Upper lobe of right lung (tissue), 1 donor: ENCODE measurements around the gene DIPK1B. TPM values are rescaled to one million over a fixed set of nuclear protein-coding genes. Genes with fewer than 3 reads are reported as not detected.
A peak's percentile ranks its signal among the peaks of the same experiment; 100 is the strongest.
"Not testable (repeated sequence)": the region's sequence is repeated elsewhere in the genome, so short reads cannot be mapped to it uniquely, and the experiment has no call there.

Experiments used
- ATAC-seq: fragments of 200-7000 bp; cut with Tn5 transposase; one replicate; pipeline ENCODE4 v1.9.1; 2020; ENCODE audit warnings: mild to moderate bottlenecking, moderate library complexity
- DNase-seq: peaks from one replicate; pipeline ENCODE4 v3.0.0-alpha.2; 2020
- H3K27ac ChIP-seq: fragments of 200-600 bp; one replicate; pipeline ENCODE4 v1.8.0; 2022
- H3K27me3 ChIP-seq: fragments of 200-600 bp; one replicate; pipeline ENCODE4 v1.8.0; 2022; ENCODE audit warnings: mild to moderate bottlenecking
- H3K36me3 ChIP-seq: fragments of 200-600 bp; one replicate; pipeline ENCODE4 v1.8.0; 2022
- H3K4me1 ChIP-seq: fragments of 200-600 bp; one replicate; pipeline ENCODE4 v1.8.0; 2022
- H3K4me3 ChIP-seq: fragments of 200-600 bp; one replicate; pipeline ENCODE4 v1.8.0; 2022; ENCODE audit warnings: mild to moderate bottlenecking
- H3K9me3 ChIP-seq: fragments of 200-600 bp; one replicate; pipeline ENCODE4 v1.8.0; 2022
- intact Hi-C: fragments of 100-400 bp; cut with DNase I; formaldehyde crosslinking; loops from one replicate; pipeline ENCODE4 v1.11.0; 2022
- total RNA-seq: library from RNA; stranded (reverse); fragmentation: NEBNext Ultra II Directional; extraction: Animal tissue kit (Norgen Biotek cat#: 25700); gene quantifications from one replicate; pipeline ENCODE4 v1.2.1, GENCODE V29; 2021
- TF ChIP-seq, protein P1 (sequence below): fragments of 200-600 bp; IDR thresholded peaks from one replicate; pipeline ENCODE4 v1.8.0; 2022; ENCODE audit warnings: antibody characterized with exemption
- donor health status: DM: no; HTN: yes; CAD: no; lungs with severe emphysema.

The DIPK1B gene
- total RNA-seq, 1 donor from 2014 or later: 17.7 TPM

DNA sequence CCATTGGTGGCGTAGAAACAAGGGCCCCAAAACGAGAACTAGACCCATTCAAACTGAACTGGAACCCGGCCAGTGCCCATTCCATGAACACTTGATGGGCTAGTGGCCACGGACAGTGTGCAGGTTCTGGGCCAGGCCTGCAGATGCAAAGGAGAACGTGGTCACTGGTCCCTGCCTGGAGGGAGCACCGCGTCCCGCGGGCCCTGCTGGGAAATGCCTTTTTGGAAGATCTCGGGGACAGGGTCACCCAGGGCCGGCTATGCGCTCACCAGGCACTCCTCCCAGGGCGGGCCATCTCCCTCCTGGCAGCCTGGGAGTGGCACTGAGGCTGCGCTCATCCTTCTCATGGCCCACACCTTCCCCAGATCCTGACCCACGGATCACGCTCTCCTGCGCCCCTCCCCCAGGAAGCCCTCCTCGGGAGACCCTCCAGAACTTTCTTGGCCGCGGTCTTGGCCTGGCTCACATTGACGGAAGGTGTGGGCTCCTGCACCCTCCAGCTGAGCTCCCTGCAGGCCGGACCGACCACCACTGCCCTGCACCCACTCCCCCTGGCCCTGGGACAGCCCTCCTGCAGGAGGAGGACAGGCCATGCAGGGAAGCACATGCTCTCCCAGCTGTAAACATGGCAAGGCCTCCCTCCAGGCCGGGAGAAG is 2.8 kb upstream of the DIPK1B start:
- Histone ChIP-seq H3K4me1 (peaks cover 20% of the 10 kb centered on the region), H3K27ac (no peak overlapping the region), H3K36me3 (no peaks in the 10 kb centered on the region), H3K9me3 (no peaks in the 10 kb centered on the region), H3K27me3 (peaks cover 8% of the 10 kb centered on the region), H3K4me3 (no peak overlapping the region)
- intact Hi-C loops: no loop called here
- ATAC-seq: no peak
- TF ChIP-seq, protein P1, sequence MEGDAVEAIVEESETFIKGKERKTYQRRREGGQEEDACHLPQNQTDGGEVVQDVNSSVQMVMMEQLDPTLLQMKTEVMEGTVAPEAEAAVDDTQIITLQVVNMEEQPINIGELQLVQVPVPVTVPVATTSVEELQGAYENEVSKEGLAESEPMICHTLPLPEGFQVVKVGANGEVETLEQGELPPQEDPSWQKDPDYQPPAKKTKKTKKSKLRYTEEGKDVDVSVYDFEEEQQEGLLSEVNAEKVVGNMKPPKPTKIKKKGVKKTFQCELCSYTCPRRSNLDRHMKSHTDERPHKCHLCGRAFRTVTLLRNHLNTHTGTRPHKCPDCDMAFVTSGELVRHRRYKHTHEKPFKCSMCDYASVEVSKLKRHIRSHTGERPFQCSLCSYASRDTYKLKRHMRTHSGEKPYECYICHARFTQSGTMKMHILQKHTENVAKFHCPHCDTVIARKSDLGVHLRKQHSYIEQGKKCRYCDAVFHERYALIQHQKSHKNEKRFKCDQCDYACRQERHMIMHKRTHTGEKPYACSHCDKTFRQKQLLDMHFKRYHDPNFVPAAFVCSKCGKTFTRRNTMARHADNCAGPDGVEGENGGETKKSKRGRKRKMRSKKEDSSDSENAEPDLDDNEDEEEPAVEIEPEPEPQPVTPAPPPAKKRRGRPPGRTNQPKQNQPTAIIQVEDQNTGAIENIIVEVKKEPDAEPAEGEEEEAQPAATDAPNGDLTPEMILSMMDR: no peak
- DNase-seq: no peak

DNA sequence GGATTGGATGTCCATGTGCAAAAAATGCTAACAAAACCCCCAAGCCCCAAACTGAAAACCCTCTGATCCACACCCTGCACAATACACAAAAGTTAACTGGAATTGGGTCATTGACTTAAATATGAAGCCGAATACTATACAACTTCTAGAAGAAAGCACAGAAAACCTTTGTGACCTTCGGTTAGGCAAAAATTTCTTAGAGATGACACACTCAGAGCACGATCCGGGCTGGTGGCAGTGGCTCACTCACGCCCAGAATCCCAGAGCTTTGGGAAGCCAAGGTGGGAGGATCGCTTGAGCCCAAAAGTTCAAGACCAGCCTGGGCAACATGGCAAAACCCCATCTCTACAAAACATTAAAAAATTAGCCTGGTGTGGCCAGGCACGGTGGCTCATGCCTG is 1.8 kb upstream of the DIPK1B start:
- H3K4me1 ChIP-seq: peaks cover 27% of the 10 kb centered on the region
- H3K9me3 ChIP-seq: no peaks in the 10 kb centered on the region
- TF ChIP-seq, protein P1: no peak
- H3K27me3 ChIP-seq: peaks cover 8% of the 10 kb centered on the region
- no peak overlapping the region for H3K27ac ChIP-seq
- intact Hi-C loops: no loop called here
- no peaks in the 10 kb centered on the region for H3K36me3 ChIP-seq
- no peak for DNase-seq
- no peak overlapping the region for H3K4me3 ChIP-seq
- ATAC-seq: no peak

DNA sequence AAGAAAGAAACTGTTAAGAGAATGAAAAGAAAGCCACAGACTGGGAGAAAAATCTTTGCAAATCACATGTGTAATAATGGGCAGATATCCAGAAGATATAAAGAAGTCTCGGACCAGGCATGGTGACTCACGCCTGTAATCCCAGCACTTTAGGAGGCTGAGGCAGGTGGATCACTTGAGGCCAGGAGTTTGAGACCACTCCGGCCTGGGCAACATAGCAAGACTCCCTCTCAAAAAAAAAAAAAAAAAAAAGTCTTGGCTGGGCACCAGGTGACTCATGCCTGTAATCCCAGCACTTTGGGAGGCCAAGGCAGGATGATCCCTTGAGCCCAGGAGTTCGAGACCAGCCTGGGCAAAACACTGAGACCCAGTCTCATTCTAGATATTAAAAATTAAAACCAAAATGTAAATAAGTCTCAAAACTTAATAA is 1.1 kb upstream of the DIPK1B start:
- DNase-seq, intact Hi-C loops, ATAC-seq, H3K9me3 ChIP-seq, H3K27ac ChIP-seq, H3K36me3 ChIP-seq, H3K4me3 ChIP-seq, H3K27me3 ChIP-seq: not testable (repeated sequence)
- peaks cover 28% of the 10 kb centered on the region for H3K4me1 ChIP-seq

DNA sequence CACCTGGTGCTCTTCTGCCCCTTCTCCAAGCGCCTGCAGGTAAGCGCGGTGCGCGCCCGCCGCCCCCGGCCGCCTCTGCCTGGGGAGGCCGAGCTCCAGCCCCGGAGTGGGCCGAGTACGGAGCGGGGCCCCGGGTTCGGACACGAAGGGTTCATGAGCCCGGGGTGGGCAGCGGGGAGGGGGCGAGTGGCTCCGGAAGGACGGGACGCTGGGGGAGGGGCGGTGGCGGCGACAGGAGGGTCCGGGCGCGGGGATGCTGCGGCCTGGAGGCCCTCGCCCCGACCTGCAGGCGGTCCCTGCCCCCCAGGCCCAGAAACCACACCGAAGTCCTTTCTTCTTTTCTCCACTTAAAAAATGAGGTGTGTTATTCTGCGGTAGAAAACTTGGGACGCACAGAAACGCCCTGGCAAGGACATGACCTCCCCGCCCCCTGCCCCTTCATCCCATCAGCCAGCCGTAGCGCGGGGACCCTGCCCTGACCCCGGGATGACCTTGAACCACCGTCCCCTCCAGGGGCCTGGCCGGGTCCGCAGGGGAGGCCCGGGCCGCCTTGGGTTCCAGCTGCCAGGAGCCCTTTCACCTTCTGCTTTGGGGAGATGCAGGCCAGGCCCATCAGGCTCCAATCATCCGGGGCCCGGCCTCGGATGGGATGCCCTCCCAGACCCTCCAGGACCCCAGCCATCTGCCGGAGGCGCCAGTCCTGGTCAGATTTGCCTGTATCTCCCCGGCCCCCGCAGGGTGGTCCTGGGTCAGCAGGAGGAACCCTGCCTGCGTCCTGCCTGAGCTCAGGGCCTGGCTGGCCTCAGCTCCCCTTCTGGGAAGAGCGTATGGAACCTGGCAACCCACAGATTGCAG is 545 bp downstream of the DIPK1B start:
- Histone ChIP-seq H3K9me3 (no peaks in the 10 kb centered on the region), H3K4me1 (peaks cover 28% of the 10 kb centered on the region), H3K4me3 (peak overlapping the region; percentile 44), H3K27ac (peak overlapping the region; percentile 70), H3K27me3 (peaks cover 8% of the 10 kb centered on the region), H3K36me3 (no peaks in the 10 kb centered on the region)
- intact Hi-C loops: no loop called here
- ATAC-seq (no peak), DNase-seq (no peak)
- TF ChIP-seq, protein P1: no peak

DNA sequence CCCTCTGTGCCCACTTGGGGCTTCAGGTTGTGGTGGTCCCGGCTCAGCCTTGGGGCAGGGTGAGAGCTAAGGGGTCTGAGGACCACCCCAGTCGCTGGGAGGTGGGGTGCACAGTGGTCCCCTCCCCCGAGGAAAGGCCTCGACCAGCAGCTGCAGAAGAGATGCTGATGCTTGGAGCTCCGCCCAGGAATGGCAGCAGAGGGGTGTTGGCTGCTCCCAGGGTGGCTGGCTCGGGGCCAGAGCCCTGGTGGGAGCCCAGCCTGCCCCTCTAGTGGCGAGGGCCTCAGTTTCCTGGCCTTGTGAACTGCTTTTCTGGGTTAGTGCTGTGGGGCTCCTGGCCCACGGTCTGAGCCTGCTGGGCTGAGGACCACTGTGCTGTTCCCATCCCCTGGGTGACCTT is 1.2 kb downstream of the DIPK1B start:
- no peaks in the 10 kb centered on the region for H3K9me3 ChIP-seq
- DNase-seq: no peak
- peaks cover 8% of the 10 kb centered on the region for H3K27me3 ChIP-seq
- H3K36me3 ChIP-seq: no peaks in the 10 kb centered on the region
- TF ChIP-seq, protein P1: no peak
- H3K4me1 ChIP-seq: peaks cover 28% of the 10 kb centered on the region
- ATAC-seq: no peak
- H3K4me3 ChIP-seq: peak overlapping the region; percentile 44
- peak overlapping the region; percentile 70 for H3K27ac ChIP-seq
- intact Hi-C loops: no loop called here
